K562 (cell line): ENCODE results near the gene NFE2. TPM values are rescaled to one million over a fixed set of nuclear protein-coding genes. Genes with fewer than 3 reads are reported as not detected.
A peak's percentile ranks its signal among the peaks of the same experiment; 100 is the strongest.

Experiments
- CXXC5 ChIP-seq: fragments of 250-450 bp; sonication (Bioruptor Pico); IDR thresholded peaks from 2 replicates; pipeline ENCODE4 v1.8.0; 2022; ENCODE audit warnings: inconsistent platforms, mild to moderate bottlenecking, moderate library complexity
- ETS1 ChIP-seq: conservative IDR thresholded peaks from 2 replicates; pipeline ENCODE4 v1.6.1; 2011; ENCODE audit warnings: low read depth, mild to moderate bottlenecking, low read length; ENCODE audit not compliant: control insufficient read depth
- FOXP4 ChIP-seq: sonication (generic); formaldehyde crosslinking; IDR thresholded peaks from 2 replicates; pipeline ENCODE4 v1.8.0; 2022; ENCODE audit warnings: mild to moderate bottlenecking, missing genetic modification reagents, borderline replicate concordance
- HDAC2 ChIP-seq: fragments of 450-650 bp; IDR thresholded peaks from 2 replicates; pipeline ENCODE4 v1.6.1; 2016; ENCODE audit warnings: mild to moderate bottlenecking
- KAT7 ChIP-seq: sonication (generic); formaldehyde crosslinking; IDR thresholded peaks from 2 replicates; pipeline ENCODE4 v1.8.0; 2022; ENCODE audit warnings: missing genetic modification reagents, mild to moderate bottlenecking, borderline replicate concordance
- NFIC ChIP-seq: fragments of 450-650 bp; IDR thresholded peaks from 2 replicates; pipeline ENCODE4 v1.6.1; 2017; ENCODE audit warnings: mild to moderate bottlenecking, inconsistent platforms
- NFIX ChIP-seq: fragments of 250-450 bp; sonication (Bioruptor Pico); IDR thresholded peaks from 2 replicates; pipeline ENCODE4 v1.4.0; 2020; ENCODE audit warnings: low read depth, mild to moderate bottlenecking, moderate library complexity
- RBFOX2 ChIP-seq: fragments of 200-400 bp; formaldehyde crosslinking; IDR thresholded peaks from 2 replicates; pipeline ENCODE4 v1.6.1; 2017; ENCODE audit warnings: low read depth, mild to moderate bottlenecking, low read length, moderate library complexity
- RREB1 ChIP-seq: fragments of 250-450 bp; sonication (Bioruptor Pico); IDR thresholded peaks from 2 replicates; pipeline ENCODE4 v1.4.0; 2020
- SMARCE1 ChIP-seq: fragments of 450-650 bp; IDR thresholded peaks from 2 replicates; pipeline ENCODE4 v1.7.1; 2016; ENCODE audit warnings: mild to moderate bottlenecking
- SPI1 ChIP-seq: IDR thresholded peaks from 2 replicates; pipeline ENCODE4 v1.6.1; 2011; ENCODE audit warnings: low read depth, low read length, control low read depth, borderline replicate concordance
- TBP ChIP-seq: optimal IDR thresholded peaks from 2 replicates; pipeline ENCODE3; 2011; ENCODE audit warnings: low read depth, low read length, improper control_type of control experiment
- VEZF1 ChIP-seq: fragments of 200-800 bp; sonication (Bioruptor generic); IDR thresholded peaks from 2 replicates; pipeline ENCODE4 v1.6.1; 2017; ENCODE audit warnings: missing genetic modification characterization, missing compliant biosample characterization
- ZNF512 ChIP-seq: IDR thresholded peaks from 2 replicates; pipeline ENCODE4 v1.6.1; 2016; ENCODE audit warnings: missing genetic modification characterization, missing compliant biosample characterization
- polyA plus RNA-seq, 8 experiments: library from polyadenylated mRNA; depleted of rRNA in 4 of 8; stranded (reverse) in 5 of 8; unstranded in 3 of 8; fragments of >200 nt; fragmentation: Nextera tagmentation in 2 of 8; fragmentation: Illumina TruSeq in 1 of 8; extraction: Ambion mirVana in 2 of 8; extraction: Trizol in 1 of 8; gene quantifications; 2 replicates each; pipeline versions ENCODE4 v1.2.1 to v1.2.3, GENCODE V29; 2011 to 2014; ENCODE audit warnings: inconsistent platforms in 1 of 8, missing spikeins in 1 of 8
- total RNA-seq, 7 experiments: library from RNA; depleted of rRNA in 6 of 7; stranded (reverse); fragments of >200 nt in 6 of 7; fragmentation: Illumina TruSeq in 2 of 7; extraction: Trizol in 2 of 7; gene quantifications; 2 replicates each; pipeline versions ENCODE4 v1.2.1 to v1.2.3, GENCODE V29; 2011 to 2021; ENCODE audit warnings: low replicate concordance in 1 of 7

Gene NFE2
- total and polyA plus RNA-seq, 9 of the 15 experiments (the other 6 are each of a cell fraction or from before 2014, with no cell fraction given) = 12.3 to 282 (median 208) TPM

GRCh38 chr12:54306925-54307741 lies 6.3 kb upstream of the NFE2 start (continued):
- TF ChIP-seq SMARCE1 (peak; percentile 51; the same call in 1 of the 2 replicates), SPI1 (0 out of 2 replicates have a peak, but pooled peaks have one; percentile 5), NFIC (peak; percentile 99), ZNF512 (tag) (no peak), TBP (peak; percentile 22), KAT7 (CRISPR knock-in tag) (no peak), CXXC5 (peak; percentile 78), HDAC2 (0 out of 2 replicates have a peak, but pooled peaks have one; percentile 79), ETS1 (0 out of 2 replicates have a peak, but pooled peaks have one; percentile 54), FOXP4 (CRISPR knock-in tag) (0 out of 2 replicates have a peak, but pooled peaks have one; percentile 81), RREB1 (CRISPR knock-in tag) (0 out of 2 replicates have a peak, but pooled peaks have one; percentile 62), RBFOX2 (peak; percentile 58; the same call in 1 of the 2 replicates), VEZF1 (CRISPR knock-in tag) (peak; percentile 84), NFIX (CRISPR knock-in tag) (peak; percentile 63; the same call in 1 of the 2 replicates)
